ENCODE data around the gene ACTR1A.

ACTR1A gene

GRCh38 chr10:102493771-102494170 lies 8.7 kb downstream of the ACTR1A start:
- DNase-seq = peak in 1 of 42 donors; percentile 9
- intact Hi-C loops (cut with DNase I) = no loop called here

DNA sequence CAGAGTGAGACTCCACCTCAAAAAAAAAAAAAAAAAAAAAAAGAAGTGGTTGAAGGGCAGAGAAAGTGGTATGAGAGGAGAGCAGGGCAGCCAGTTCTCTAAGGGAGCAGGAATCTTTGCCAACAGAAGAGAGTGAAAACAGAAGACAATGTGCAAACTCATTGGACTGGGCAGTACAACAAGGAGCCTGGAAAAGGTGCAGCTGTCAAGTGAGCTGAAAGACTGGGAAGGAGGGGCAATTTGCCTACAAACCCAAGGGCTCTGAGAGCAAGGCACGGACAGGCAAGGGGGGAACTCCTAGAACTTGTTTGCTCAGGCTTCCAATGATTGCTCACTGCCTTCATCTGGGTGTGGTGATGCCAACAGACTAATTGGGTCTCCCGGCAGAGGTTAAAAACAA lies 9.5 kb downstream of the ACTR1A start:
- peak in 19 of 42 donors; percentile 21 to 71 (median 46) for DNase-seq
- intact Hi-C loops (cut with DNase I) = no loop called here

- intact Hi-C loops (cut with DNase I) = no loop called here
- DNase-seq = peak in 1 of 42 donors; percentile 24
Measured at GRCh38 chr10:102492344-102492939, 10.1 kb downstream of the ACTR1A start.

DNA sequence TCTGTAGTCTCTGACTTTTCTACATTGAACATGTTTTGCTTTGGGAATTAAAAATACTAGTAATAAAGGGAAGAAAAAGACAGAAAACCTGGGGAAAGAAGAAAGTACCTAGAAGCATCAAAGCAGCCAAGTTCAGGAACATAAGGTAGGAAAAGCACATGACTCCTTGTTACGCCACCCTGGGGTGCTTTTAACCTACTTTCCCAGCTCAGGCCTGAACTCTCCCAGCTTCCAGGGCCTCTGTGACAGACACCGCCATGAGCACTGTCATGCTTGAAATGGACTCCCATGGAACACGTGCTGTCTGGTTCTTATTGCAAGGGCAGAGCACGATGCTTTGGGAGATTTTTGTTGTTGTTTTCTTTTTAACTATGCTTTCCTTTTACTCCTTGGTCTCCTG lies 11.4 kb downstream of the ACTR1A start:
- no peak for DNase-seq
- intact Hi-C loops (cut with DNase I) = no loop called here

GRCh38 chr10:102485093-102485784 lies 17.3 kb downstream of the ACTR1A start:
- DNase-seq = peak in 3 of 42 donors; percentile 28 to 34 (median 31)
- intact Hi-C loops (cut with DNase I) = no loop called here

GRCh38 chr10:102484021-102484420 lies 18.5 kb downstream of the ACTR1A start:
- intact Hi-C loops (cut with DNase I) = no loop called here
- DNase-seq = peak in 1 of 42 donors; percentile 10

- intact Hi-C loops (cut with DNase I) = no loop called here
- peak in 1 of 42 donors; percentile 24 for DNase-seq
Measured at GRCh38 chr10:102480396-102480795, 22.1 kb downstream of the ACTR1A start.

- intact Hi-C loops (cut with DNase I) = no loop called here
- no peak for DNase-seq
Measured at GRCh38 chr10:102479651-102480050, 22.9 kb downstream of the ACTR1A start.

DNA sequence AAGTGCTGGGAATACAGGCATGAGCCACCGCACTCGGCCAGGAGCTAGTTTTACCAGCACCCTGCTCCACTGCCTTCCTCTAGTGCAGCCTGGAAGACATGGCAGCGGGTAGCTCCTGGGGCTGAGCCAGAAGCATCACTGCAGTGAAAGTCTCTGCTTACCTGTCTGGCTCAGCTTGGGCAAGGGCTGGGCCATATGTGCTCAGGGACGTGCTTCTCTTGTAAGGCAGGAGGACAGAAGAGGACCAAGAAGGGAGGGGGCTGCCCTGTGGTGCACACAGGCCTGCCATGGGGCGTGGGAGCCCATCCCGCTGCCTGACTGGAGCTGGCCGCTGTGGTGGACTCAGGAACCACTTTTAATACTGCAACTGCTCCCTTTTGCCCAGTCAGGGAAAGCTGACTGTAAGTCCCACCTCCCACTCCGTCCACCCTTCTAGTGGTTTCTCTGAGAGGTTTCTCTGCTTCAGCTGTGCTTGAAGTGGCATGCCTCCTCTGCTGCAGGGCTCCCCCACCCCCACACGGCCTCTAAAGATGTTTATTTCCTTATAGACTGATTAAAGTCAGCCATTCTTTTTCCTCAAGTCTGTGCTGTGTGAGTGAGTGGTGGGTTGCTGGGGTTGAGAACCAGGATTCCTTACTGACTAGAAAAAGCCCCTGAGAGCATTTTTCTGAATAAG lies 25.9 kb downstream of the ACTR1A start:
- DNase-seq = peak in 1 of 42 donors; percentile 18
- intact Hi-C loops (cut with DNase I) = no loop called here

GRCh38 chr10:102475451-102476040 lies 27.0 kb downstream of the ACTR1A start:
- no peak for DNase-seq
- intact Hi-C loops (cut with DNase I) = no loop called here

DNA sequence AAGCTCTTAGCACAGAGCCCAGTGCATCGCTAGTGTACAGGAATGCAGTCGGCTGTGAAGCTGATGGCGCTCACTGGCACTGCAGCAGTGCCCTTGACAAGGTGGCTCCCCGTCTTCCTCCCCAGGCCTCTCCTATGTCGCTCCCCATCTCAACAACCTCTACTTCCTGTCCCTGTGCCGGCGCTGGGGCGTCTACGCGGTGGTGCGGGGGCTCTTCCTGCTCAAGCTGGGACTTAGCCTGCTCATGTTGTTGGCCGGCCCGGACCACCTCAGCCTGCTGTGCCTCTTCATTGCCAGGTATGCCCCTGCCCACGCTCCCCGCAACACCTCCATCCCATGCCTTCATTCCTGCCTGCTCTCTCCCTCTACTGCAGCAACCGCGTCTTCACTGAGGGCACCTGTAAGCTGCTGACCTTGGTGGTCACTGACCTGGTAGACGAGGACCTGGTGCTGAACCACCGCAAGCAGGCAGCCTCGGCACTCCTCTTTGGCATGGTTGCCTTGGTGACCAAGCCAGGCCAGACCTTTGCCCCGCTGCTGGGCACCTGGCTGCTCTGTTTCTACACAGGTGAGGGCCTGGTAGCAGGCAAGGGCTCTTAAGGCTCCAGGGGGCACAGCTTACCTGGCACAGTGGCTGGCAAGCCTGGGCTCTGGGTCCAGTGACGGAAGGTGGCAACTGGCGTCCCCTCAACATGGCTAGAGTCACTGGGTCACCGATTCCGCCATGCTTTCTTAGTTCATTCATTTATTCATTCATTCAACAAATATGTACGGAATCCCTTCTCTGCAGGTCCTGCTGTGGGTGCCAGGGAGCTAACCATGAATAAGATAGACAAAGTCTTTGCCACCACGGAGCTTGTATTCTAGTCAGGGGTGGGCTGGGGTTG lies 28.8 kb downstream of the ACTR1A start:
- DNase-seq = no peak
- intact Hi-C loops (cut with DNase I) = no loop called here

DNA sequence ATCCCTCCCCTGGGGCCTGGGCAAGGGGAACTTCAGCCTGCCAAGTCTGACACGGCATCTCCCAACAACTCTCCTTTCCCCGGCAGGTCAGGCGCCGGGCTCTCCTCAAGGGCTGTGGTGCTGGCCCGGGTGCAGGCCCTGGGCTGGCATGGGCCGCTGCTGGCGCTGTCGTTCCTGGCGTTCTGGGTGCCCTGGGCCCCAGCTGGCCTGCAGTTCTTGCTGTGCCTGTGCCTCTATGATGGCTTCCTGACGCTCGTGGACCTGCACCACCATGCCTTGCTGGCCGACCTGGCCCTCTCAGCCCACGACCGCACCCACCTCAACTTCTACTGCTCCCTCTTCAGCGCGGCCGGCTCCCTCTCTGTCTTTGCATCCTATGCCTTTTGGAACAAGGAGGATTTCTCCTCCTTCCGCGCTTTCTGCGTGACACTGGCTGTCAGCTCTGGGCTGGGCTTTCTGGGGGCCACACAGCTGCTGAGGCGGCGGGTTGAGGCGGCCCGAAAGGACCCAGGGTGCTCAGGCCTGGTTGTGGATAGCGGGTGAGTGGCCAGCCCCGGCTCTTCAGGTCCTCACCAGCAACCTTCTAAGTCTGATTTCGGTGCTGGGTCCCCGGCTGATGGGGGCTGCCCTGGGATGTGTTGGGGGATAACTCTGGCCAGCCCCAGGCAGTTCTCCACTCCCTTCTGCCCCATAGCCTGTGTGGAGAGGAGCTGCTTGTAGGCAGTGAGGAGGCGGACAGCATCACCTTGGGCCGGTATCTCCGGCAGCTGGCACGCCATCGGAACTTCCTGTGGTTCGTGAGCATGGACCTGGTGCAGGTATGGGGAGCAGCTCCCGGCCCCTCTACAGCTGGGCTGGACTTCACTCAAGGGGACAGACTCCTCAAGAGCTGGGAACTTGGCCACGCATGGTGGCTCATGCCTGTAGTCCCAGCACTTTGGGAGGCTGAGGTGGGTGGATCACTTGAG lies 31.6 kb downstream of the ACTR1A start:
- intact Hi-C loops (cut with DNase I) = no loop called here
- DNase-seq = no peak

GRCh38 chr10:102468683-102469082 lies 33.8 kb downstream of the ACTR1A start:
- DNase-seq = no peak
- intact Hi-C loops (cut with DNase I) = no loop called here

GRCh38 chr10:102467971-102468438 lies 34.5 kb downstream of the ACTR1A start:
- intact Hi-C loops (cut with DNase I) = no loop called here
- DNase-seq = no peak

DNA sequence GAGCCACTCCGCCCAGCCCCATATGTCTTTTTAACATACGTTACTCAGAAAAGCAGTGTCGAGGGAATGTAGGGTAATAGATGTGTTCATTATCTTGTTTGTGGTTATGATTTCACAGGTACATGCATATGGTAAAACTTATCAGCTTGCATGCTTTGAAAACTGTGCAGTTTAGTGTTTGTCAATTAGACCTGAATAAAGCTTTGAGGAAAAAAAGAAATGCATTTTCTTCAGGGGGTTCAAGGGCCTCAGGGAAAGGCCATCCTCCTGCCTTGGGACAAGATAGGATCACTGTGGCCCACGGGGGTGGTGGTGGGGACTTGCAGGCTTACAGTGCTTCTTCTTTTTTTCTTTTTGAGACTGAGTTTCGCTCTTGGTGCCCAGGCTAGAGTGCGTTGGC lies 35.2 kb downstream of the ACTR1A start:
- no peak for DNase-seq
- intact Hi-C loops (cut with DNase I) = no loop called here

DNA sequence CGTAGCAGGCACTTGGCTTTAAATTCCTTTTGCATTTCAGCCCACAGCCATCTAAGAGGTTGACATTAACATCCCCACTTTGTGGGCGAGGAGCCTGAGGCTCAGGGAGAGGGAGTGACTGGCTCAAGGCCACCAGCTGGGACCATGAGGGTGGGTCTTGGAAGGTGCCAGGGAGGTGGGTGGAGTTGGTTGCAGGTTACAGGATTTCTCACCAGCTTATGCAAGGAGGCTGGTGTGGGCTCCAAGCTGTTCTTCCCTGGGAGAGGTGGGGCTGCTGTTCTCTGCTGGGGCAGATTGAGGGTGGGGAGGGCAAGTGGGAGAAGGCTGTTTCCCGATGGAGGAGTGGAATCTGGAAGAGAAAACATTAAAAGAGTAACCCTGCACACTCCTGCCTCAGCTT lies 37.0 kb downstream of the ACTR1A start:
- peak in 37 of 42 donors; percentile 26 to 88 (median 58) for DNase-seq
- intact Hi-C loops (cut with DNase I) = no loop called here

- no peak for DNase-seq
- intact Hi-C loops (cut with DNase I) = loop anchor here (5.0 kb wide), 1 partner anchor 42 kb away; the partner anchor contains the start of gene FBXL15
Measured at GRCh38 chr10:102463983-102464382, 38.5 kb downstream of the ACTR1A start.

Measured in head of caudate nucleus (tissue), 42 donors.